ENCODE data around the gene CDH4.

DNA sequence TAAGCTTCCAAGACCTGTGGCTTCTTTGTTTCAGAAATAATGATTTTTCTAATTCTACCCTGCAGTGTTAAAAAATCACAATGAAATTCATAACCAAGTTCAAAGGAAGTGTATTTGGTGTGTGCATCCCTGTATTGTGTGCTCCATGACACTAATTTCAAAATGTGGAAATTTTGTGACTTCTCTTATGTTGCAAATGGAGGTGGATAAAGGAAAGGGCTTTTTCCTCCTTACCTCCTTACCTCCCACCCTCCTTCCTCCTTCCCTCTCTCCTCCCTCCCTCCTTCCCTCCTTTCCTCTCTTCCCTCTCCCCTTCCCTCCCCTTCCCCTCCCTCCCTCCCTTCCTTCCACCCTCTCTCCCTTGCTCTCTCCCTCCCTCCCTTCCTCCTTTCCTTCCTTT is 10.5 kb downstream of the CDH4 start:
- TF ChIP-seq TAF1 (IDR thresholded peaks at IDR 0.05; ENCODE audit: borderline replicate concordance, insufficient read depth, low read length) (peak; percentile 24; the same call in 1 of the 2 replicates), POLR2AphosphoS5 (IDR thresholded peaks at IDR 0.05; ENCODE audit: low read depth, low read length) (no peak), FOXP2 (optimal IDR thresholded peaks at IDR 0.05; ENCODE audit: borderline replicate concordance, extremely low read depth, extremely low read length, insufficient read depth) (no peak)
- TF ChIP-seq, protein P1, sequence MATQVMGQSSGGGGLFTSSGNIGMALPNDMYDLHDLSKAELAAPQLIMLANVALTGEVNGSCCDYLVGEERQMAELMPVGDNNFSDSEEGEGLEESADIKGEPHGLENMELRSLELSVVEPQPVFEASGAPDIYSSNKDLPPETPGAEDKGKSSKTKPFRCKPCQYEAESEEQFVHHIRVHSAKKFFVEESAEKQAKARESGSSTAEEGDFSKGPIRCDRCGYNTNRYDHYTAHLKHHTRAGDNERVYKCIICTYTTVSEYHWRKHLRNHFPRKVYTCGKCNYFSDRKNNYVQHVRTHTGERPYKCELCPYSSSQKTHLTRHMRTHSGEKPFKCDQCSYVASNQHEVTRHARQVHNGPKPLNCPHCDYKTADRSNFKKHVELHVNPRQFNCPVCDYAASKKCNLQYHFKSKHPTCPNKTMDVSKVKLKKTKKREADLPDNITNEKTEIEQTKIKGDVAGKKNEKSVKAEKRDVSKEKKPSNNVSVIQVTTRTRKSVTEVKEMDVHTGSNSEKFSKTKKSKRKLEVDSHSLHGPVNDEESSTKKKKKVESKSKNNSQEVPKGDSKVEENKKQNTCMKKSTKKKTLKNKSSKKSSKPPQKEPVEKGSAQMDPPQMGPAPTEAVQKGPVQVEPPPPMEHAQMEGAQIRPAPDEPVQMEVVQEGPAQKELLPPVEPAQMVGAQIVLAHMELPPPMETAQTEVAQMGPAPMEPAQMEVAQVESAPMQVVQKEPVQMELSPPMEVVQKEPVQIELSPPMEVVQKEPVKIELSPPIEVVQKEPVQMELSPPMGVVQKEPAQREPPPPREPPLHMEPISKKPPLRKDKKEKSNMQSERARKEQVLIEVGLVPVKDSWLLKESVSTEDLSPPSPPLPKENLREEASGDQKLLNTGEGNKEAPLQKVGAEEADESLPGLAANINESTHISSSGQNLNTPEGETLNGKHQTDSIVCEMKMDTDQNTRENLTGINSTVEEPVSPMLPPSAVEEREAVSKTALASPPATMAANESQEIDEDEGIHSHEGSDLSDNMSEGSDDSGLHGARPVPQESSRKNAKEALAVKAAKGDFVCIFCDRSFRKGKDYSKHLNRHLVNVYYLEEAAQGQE (IDR thresholded peaks at IDR 0.05; ENCODE audit: insufficient read depth in 1 of 2, low read depth in 2 of 2, low read length in 2 of 2) = no peak

Data from PFSK-1 (cell line).